Activated naive CD4-positive, alpha-beta T cell treated with anti-CD3 and anti-CD28 coated beads, Interleukin-2, amount 10 ng/mL, durations not matched to agents 7 days and 5 days (primary cell): ENCODE data around the gene HBA1.
A peak's percentile ranks its signal among the peaks of the same experiment; 100 is the strongest.
"Not testable (repeated sequence)": the region's sequence is repeated elsewhere in the genome, so short reads cannot be mapped to it uniquely, and the experiment has no call there.

Experiments used
- CTCF ChIA-PET: fragments of 350-600 bp; sonication (Branson Sonifier 250); formaldehyde crosslinking; loops from one replicate; lab custom pipeline; 2021; ENCODE audit warnings: antibody characterized with exemption; lab: Charles Lee
- DNase-seq: peaks from one replicate; pipeline ENCODE4 v3.0.0-alpha.2; 2020
- H3K27ac Mint-ChIP-seq: one replicate; pipeline ENCODE4 v1.8.0; 2021; ENCODE audit warnings: mild to moderate bottlenecking, moderate library complexity, mixed read lengths
- H3K27me3 Mint-ChIP-seq: one replicate; pipeline ENCODE4 v1.8.0; 2021; ENCODE audit warnings: mild to moderate bottlenecking, mixed read lengths
- H3K36me3 Mint-ChIP-seq: one replicate; pipeline ENCODE4 v1.8.0; 2021; ENCODE audit warnings: mixed read lengths
- H3K4me1 Mint-ChIP-seq: one replicate; pipeline ENCODE4 v1.8.0; 2021; ENCODE audit warnings: mixed read lengths
- H3K4me3 Mint-ChIP-seq: one replicate; pipeline ENCODE4 v1.8.0; 2021; ENCODE audit warnings: mild to moderate bottlenecking, moderate library complexity, mixed read lengths
- H3K9me3 Mint-ChIP-seq: one replicate; pipeline ENCODE4 v1.8.0; 2021; ENCODE audit warnings: mixed read lengths

Gene HBA1

DNA sequence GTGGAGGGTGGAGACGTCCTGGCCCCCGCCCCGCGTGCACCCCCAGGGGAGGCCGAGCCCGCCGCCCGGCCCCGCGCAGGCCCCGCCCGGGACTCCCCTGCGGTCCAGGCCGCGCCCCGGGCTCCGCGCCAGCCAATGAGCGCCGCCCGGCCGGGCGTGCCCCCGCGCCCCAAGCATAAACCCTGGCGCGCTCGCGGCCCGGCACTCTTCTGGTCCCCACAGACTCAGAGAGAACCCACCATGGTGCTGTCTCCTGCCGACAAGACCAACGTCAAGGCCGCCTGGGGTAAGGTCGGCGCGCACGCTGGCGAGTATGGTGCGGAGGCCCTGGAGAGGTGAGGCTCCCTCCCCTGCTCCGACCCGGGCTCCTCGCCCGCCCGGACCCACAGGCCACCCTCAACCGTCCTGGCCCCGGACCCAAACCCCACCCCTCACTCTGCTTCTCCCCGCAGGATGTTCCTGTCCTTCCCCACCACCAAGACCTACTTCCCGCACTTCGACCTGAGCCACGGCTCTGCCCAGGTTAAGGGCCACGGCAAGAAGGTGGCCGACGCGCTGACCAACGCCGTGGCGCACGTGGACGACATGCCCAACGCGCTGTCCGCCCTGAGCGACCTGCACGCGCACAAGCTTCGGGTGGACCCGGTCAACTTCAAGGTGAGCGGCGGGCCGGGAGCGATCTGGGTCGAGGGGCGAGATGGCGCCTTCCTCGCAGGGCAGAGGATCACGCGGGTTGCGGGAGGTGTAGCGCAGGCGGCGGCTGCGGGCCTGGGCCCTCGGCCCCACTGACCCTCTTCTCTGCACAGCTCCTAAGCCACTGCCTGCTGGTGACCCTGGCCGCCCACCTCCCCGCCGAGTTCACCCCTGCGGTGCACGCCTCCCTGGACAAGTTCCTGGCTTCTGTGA lies at the start of gene HBA1:
Gene HBA1, plus strand, starts transcription at position 204 of the 906 bp plus-strand sequence. Its CDS starts 37 bp downstream, at position 241.
- Mint-ChIP-seq H3K4me3 (peak within 1 kb of the TSS; percentile 10), H3K27me3 (peaks cover 83% of the 10 kb centered on the region), H3K4me1 (peaks cover 30% of the 10 kb centered on the region)
- H3K9me3 Mint-ChIP-seq, CTCF ChIA-PET, H3K36me3 Mint-ChIP-seq, H3K27ac Mint-ChIP-seq: not testable (repeated sequence)
- DNase-seq = peak; percentile 43

DNA sequence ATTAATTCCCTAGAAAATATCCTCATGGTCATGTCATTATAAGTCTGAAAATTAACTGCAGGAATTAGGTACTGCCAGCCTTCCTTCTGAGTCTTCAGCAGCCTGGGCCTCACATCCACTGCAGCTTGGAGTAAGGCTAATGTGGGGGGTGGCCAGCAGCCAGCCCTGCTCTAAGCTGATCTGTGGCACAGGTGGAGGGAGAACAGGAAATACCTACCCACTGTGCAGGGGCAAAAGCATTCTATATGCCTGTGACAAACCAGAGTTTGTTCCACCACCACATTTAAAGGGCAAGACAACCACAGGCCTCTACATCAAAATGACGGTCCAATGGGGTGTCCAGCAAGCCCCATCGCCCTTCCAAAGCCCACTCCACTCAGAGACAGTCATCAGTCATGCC lies 47.4 kb upstream of the HBA1 start:
- no peaks in the 10 kb centered on the region for H3K27me3 Mint-ChIP-seq
- no peaks in the 10 kb centered on the region for H3K9me3 Mint-ChIP-seq
- DNase-seq = no peak
- H3K36me3 Mint-ChIP-seq = peaks cover 3% of the 10 kb centered on the region
- peaks cover 13% of the 10 kb centered on the region for H3K4me1 Mint-ChIP-seq
- CTCF ChIA-PET = interaction anchor here (0.7 to 1.3 kb wide), 3 partner anchors 11 to 769 kb away, joined by 3 read pairs; no protein-coding TSS in a partner anchor
- H3K4me3 Mint-ChIP-seq = no peak overlapping the region
- H3K27ac Mint-ChIP-seq = no peak overlapping the region

DNA sequence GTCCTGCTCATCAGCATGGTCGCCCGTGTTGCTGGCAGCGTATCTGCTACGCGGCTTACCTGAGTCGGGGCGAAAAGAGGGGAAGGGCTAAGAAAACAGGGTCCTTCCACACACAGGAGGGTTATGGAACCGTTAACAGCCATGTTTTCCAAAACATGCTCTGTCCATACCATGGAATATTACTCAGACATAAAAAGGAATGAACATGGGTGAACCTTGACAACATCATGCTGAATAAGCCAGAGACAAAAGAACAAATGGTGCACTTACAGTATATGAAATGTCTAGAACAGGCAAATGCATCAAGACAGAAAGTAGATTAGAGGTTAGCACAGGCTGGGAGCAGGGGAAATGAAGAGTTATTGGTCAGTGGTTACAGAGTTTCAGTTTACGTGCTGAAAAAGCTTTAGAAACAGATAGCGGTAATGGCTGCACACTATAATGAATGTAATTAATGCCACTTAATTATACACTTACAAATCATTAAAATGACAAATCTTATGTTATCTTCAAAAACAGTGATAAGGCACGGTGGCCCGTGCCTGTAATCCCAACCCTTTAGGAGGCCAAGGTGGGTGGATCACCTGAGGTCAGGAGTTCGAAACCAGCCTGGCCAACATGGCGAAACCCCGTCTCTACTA lies 45.8 kb upstream of the HBA1 start:
- Mint-ChIP-seq H3K27me3 (no peaks in the 10 kb centered on the region), H3K4me1 (peaks cover 23% of the 10 kb centered on the region), H3K4me3 (no peak overlapping the region), H3K9me3 (no peaks in the 10 kb centered on the region), H3K36me3 (peaks cover 3% of the 10 kb centered on the region), H3K27ac (no peak overlapping the region)
- CTCF ChIA-PET = interaction anchor here (0.8 kb wide), 1 partner anchor 33 kb away, joined by 3 read pairs; no protein-coding TSS in a partner anchor
- no peak for DNase-seq

- Mint-ChIP-seq H3K4me3 (no peak overlapping the region), H3K27me3 (no peaks in the 10 kb centered on the region), H3K36me3 (peaks cover 6% of the 10 kb centered on the region), H3K9me3 (no peaks in the 10 kb centered on the region), H3K27ac (no peak overlapping the region), H3K4me1 (peaks cover 29% of the 10 kb centered on the region)
- no peak for DNase-seq
- CTCF ChIA-PET = interaction anchor here (1.3 to 2.0 kb wide), 3 partner anchors 12 to 230 kb away, joined by 4 to 6 read pairs (median 5); no protein-coding TSS in a partner anchor
Measured at GRCh38 chr16:132120-132519, 44.4 kb upstream of the HBA1 start.

DNA sequence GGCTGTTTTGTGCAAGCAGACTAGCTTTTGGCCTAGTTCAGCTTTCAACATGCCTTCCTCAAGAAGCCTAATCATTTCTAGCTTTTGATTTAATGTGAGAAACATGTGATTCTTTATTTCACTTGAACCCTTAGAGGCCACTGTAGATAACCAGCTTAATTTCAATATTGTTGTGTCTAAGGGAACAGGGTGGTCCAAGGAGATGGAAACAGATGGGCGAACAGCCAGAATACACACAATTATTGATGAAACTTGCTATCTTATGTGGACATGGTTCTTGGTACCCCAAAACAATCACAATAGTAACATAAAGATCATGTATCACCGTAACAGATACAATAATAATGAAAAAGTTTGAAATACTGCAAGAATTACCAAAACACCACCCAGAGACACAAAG lies 42.8 kb upstream of the HBA1 start:
- peaks cover 3% of the 10 kb centered on the region for H3K27me3 Mint-ChIP-seq
- H3K4me3 Mint-ChIP-seq = no peak overlapping the region
- H3K4me1 Mint-ChIP-seq = peaks cover 34% of the 10 kb centered on the region
- H3K27ac Mint-ChIP-seq = no peak overlapping the region
- H3K36me3 Mint-ChIP-seq = peaks cover 6% of the 10 kb centered on the region
- DNase-seq = no peak
- no peaks in the 10 kb centered on the region for H3K9me3 Mint-ChIP-seq
- CTCF ChIA-PET = interaction anchor here (1.0 to 2.0 kb wide), 5 partner anchors 14 to 37 kb away, joined by 3 to 6 read pairs (median 4); no protein-coding TSS in a partner anchor

GRCh38 chr16:138049-138417 lies 38.4 kb upstream of the HBA1 start:
- peak overlapping the region; percentile 76 for H3K4me3 Mint-ChIP-seq
- peak; percentile 55 for DNase-seq
- peaks cover 22% of the 10 kb centered on the region for H3K27me3 Mint-ChIP-seq
- H3K4me1 Mint-ChIP-seq = peaks cover 26% of the 10 kb centered on the region
- H3K36me3 Mint-ChIP-seq = peaks cover 4% of the 10 kb centered on the region
- CTCF ChIA-PET = interaction anchor here (1.1 to 1.4 kb wide), 2 partner anchors 21 to 31 kb away, joined by 3 to 5 read pairs; no protein-coding TSS in a partner anchor
- H3K27ac Mint-ChIP-seq = peak overlapping the region; percentile 78
- H3K9me3 Mint-ChIP-seq = no peaks in the 10 kb centered on the region

DNA sequence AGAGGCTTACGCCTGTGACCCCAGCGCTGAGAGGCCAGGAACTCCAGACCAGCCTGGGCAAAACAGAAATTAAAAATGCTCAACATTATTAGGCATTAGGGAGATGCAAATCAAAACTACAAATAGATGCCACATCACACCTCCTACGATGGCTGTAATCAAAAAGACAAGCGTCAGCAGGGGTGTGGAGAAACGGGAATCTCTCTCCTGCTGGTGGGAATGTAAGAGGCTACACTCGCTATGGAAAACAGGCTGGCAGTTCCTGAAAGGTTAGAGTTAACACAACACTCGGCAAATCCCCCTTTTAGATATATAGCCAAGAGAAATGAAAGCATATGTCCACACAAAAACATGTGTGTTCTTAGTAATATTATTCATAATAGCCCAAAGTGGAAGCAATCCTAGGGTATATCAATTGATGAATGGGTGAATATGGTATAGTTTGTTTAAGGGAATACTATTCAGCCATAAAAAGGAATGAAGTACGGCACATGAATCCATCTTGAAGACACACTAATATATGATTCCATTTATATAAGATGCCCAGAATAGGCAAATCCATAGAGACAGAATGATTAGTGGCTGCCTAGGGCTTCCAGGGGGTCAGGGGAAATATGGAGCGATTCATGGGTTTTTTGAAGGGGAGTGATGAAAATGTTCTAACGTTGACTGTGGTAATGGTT lies 36.2 kb upstream of the HBA1 start:
- Mint-ChIP-seq H3K9me3 (no peaks in the 10 kb centered on the region), H3K36me3 (peaks cover 4% of the 10 kb centered on the region), H3K4me1 (peaks cover 17% of the 10 kb centered on the region), H3K27me3 (peaks cover 35% of the 10 kb centered on the region), H3K27ac (no peak overlapping the region), H3K4me3 (peak overlapping the region; percentile 12)
- CTCF ChIA-PET = no interaction called here
- no peak for DNase-seq

GRCh38 chr16:142405-142967 lies 34.0 kb upstream of the HBA1 start:
- CTCF ChIA-PET = interaction anchor here (0.9 kb wide), 1 partner anchor 38 kb away, joined by 3 read pairs; the partner anchor contains the start of gene HBQ1
- no peak for DNase-seq
- peaks cover 7% of the 10 kb centered on the region for H3K4me1 Mint-ChIP-seq
- H3K36me3 Mint-ChIP-seq = no peaks in the 10 kb centered on the region
- peaks cover 41% of the 10 kb centered on the region for H3K27me3 Mint-ChIP-seq
- no peak overlapping the region for H3K27ac Mint-ChIP-seq
- no peaks in the 10 kb centered on the region for H3K9me3 Mint-ChIP-seq
- H3K4me3 Mint-ChIP-seq = no peak overlapping the region

- CTCF ChIA-PET = no interaction called here
- no peak overlapping the region for H3K4me3 Mint-ChIP-seq
- H3K4me1 Mint-ChIP-seq = peaks cover 7% of the 10 kb centered on the region
- no peaks in the 10 kb centered on the region for H3K9me3 Mint-ChIP-seq
- H3K27me3 Mint-ChIP-seq = peaks cover 42% of the 10 kb centered on the region
- H3K27ac Mint-ChIP-seq = no peak overlapping the region
- H3K36me3 Mint-ChIP-seq = no peaks in the 10 kb centered on the region
- no peak for DNase-seq
Measured at GRCh38 chr16:143047-143446, 33.4 kb upstream of the HBA1 start.

DNA sequence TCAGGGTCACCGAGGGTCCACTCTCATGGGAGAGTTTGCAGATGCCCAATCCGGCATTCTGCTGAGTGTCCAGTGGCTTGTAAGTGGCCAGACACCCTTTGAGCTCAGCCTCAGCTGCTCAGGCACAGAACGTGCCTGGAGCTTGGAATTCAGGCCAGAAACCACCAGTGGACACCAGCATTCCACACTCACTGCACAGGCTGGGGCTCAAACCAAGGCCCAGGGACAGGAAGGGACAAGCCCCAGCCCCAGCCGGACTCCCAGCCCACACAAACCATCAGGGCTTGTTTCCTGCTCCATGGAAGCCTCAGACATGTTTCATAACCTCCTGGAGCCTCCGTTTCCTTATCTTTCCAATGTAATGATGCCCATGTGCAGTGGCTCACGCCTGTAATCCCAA lies 33.0 kb upstream of the HBA1 start:
- H3K4me1 Mint-ChIP-seq = peaks cover 7% of the 10 kb centered on the region
- CTCF ChIA-PET = no interaction called here
- no peak overlapping the region for H3K27ac Mint-ChIP-seq
- no peak for DNase-seq
- peaks cover 46% of the 10 kb centered on the region for H3K27me3 Mint-ChIP-seq
- no peaks in the 10 kb centered on the region for H3K36me3 Mint-ChIP-seq
- H3K4me3 Mint-ChIP-seq = no peak overlapping the region
- H3K9me3 Mint-ChIP-seq = no peaks in the 10 kb centered on the region

- H3K27me3 Mint-ChIP-seq = peaks cover 49% of the 10 kb centered on the region
- CTCF ChIA-PET = no interaction called here
- H3K4me1 Mint-ChIP-seq = no peaks in the 10 kb centered on the region
- H3K4me3 Mint-ChIP-seq = no peak overlapping the region
- no peaks in the 10 kb centered on the region for H3K9me3 Mint-ChIP-seq
- no peak for DNase-seq
- no peak overlapping the region for H3K27ac Mint-ChIP-seq
- H3K36me3 Mint-ChIP-seq = no peaks in the 10 kb centered on the region
Measured at GRCh38 chr16:144797-145252, 31.7 kb upstream of the HBA1 start.

DNA sequence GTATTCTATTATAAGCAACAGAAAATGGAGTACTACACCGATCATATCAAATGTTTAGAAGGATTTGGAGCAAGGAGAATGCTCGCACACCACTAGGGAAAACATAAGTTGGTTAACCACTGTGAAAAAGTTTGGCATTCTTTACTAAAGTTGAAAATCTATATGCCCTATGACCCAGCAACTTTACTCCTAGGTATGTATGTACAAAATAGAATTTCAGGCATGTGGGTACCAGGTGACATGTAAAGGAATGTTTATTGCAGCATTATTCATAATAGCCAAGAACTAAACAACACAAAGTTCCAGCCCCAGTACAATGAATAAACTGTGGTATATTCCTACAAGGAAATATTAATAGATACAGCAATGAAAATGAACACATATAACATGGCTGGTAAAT lies 29.8 kb upstream of the HBA1 start:
- no peak for DNase-seq
- Mint-ChIP-seq H3K4me3 (no peak overlapping the region), H3K27me3 (peaks cover 54% of the 10 kb centered on the region), H3K36me3 (no peaks in the 10 kb centered on the region), H3K4me1 (no peaks in the 10 kb centered on the region), H3K9me3 (no peaks in the 10 kb centered on the region), H3K27ac (no peak overlapping the region)
- CTCF ChIA-PET = no interaction called here

DNA sequence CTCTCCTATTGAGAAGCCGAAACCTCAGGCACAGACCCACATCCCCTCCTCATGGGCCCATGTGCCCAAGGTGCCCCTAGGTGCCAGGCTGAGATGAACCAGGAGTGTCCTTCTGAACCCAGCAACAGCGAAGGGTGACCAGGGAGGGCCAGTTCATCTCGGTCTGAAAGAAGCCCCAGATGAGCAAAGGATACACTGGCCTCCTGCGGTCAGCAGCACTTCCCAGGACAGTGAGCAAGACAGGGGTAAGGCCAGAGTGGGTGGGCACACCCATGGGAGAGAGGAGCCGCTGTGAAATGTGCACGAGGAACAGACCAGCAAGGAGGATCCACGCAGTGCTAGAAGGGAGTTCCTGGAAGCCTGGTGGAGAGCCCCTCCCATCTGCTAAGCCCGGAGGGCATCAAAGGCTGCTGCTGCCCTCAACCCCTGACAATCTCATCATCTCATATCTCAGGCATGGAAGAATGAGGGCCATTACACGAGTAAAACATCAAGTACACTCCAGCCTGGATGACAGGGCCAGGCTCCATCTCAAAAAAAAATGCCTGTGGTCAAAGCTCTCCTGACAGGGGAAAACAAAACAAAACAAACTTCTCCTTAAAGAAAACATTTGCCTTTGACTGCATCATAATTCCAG lies 27.3 kb upstream of the HBA1 start:
- no peak for DNase-seq
- Mint-ChIP-seq H3K36me3 (no peaks in the 10 kb centered on the region), H3K4me3 (no peak overlapping the region), H3K9me3 (no peaks in the 10 kb centered on the region), H3K27ac (no peak overlapping the region), H3K27me3 (peaks cover 59% of the 10 kb centered on the region), H3K4me1 (peaks cover 2% of the 10 kb centered on the region)
- CTCF ChIA-PET = no interaction called here
